Retinal pigment epithelial cell (primary cell): ENCODE data around the gene DAPK2.

Experiments used
- DNase-seq: peaks from one replicate; pipeline ENCODE4 v3.0.0-alpha.2; 2010; ENCODE audit warnings: low read depth
- H3K4me3 ChIP-seq: 2 replicates; pipeline ENCODE4 v1.5.1; 2011; ENCODE audit warnings: mild to moderate bottlenecking, low read length, control low read depth, moderate library complexity
- CTCF ChIP-seq: conservative IDR thresholded peaks from 2 replicates; pipeline ENCODE4 v1.5.1; 2011; ENCODE audit warnings: low read depth, low read length, control low read depth, inconsistent platforms

Gene DAPK2

GRCh38 chr15:63972801-63973200 lies 73.5 kb downstream of the DAPK2 start:
- TF ChIP-seq CTCF = no peak
- H3K4me3 ChIP-seq = no peak overlapping the region
- no peak for DNase-seq

GRCh38 chr15:63971904-63972303 lies 74.4 kb downstream of the DAPK2 start:
- no peak for DNase-seq
- H3K4me3 ChIP-seq = no peak overlapping the region
- no peak for TF ChIP-seq CTCF

GRCh38 chr15:63971427-63971805 lies 74.9 kb downstream of the DAPK2 start:
- TF ChIP-seq CTCF = no peak
- DNase-seq = no peak

GRCh38 chr15:63970621-63971426 lies 75.5 kb downstream of the DAPK2 start:
- H3K4me3 ChIP-seq = no peak overlapping the region
- no peak for DNase-seq
- no peak for TF ChIP-seq CTCF

More at GRCh38 chr15:63971427-63971805, 74.9 kb downstream of the DAPK2 start:
- no peak overlapping the region for H3K4me3 ChIP-seq

GRCh38 chr15:63969652-63970421 lies 76.4 kb downstream of the DAPK2 start:
- DNase-seq = no peak
- no peak overlapping the region for H3K4me3 ChIP-seq
- TF ChIP-seq CTCF = no peak

- H3K4me3 ChIP-seq = no peak overlapping the region
- DNase-seq = no peak
- TF ChIP-seq CTCF = no peak
Measured at GRCh38 chr15:63968700-63969099, 77.6 kb downstream of the DAPK2 start.
